GM19099 (cell line): ENCODE data around the gene EPPIN.

ENCODE experiments used
- POLR2A ChIP-seq: IDR thresholded peaks from 3 replicates; pipeline ENCODE4 v1.6.1; 2011; ENCODE audit warnings: low read depth; ENCODE audit not compliant: insufficient read length; ENCODE audit errors: extremely low read depth

Gene EPPIN

DNA sequence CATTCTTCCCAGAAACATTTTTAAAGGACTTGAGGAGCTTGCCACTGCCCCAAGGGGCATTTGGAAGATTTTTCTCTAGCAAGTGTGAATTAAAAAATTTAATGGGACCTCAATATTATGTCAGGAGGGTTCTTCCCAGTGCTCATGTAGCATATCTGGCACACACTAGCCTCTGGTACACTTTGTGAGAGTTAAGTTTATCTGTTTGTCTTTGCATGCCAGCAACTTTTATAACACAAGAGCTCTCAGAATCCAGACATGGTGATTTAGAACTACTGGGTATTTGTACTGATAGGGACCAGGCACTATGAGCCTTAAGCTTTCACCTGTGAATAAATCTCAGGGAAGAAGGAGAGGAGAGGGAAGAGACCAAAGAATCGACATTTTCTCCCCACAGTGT lies 44.6 kb downstream of the EPPIN start:
- no peak for TF ChIP-seq POLR2A

GRCh38 chr20:45501600-45501999 lies 45.6 kb downstream of the EPPIN start:
- no peak for TF ChIP-seq POLR2A

DNA sequence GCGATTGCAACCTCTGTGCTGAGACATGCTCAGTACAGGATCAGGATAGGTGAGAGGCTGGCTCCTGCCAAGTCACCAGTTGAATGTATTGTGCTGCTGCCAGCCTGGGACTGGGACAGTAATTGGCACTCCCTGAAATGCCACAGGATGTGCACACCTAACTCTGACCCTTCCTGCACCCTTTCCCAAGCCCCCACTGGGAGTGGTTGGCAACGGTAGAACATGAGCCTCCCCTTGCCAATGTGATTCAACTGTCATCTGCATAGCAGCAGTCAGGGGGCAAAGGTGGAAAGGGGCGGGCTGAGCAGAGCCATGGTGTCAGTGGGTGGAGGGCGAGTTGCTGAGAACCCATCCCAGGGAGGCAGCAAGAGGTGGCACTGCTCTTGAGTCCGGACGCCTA lies 47.2 kb downstream of the EPPIN start:
- no peak for TF ChIP-seq POLR2A

DNA sequence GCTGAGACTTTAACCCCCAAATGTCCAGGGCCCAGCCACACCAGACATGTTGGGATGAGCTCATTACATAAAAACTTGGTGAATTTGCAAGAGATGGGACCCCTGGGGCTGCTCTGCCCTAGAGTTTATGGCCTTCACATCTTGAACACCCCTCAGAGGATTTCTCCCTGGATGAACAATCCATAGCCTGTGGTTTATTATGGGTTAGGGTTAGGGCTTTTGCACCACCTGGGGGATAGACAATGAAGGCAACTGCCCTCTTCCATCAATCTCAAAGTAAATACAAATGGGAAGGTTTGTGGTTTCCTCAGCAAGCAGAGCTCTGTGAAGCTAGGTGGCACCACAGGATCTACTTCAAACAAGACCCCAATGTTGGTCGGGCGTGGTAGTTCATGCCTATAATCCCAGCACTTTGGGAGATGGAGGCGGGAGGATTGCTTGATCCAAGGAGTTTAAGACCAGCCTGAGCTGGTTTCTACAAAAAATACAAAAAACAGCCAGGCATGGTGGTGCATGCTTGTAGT lies 49.2 kb downstream of the EPPIN start:
- no peak for TF ChIP-seq POLR2A

DNA sequence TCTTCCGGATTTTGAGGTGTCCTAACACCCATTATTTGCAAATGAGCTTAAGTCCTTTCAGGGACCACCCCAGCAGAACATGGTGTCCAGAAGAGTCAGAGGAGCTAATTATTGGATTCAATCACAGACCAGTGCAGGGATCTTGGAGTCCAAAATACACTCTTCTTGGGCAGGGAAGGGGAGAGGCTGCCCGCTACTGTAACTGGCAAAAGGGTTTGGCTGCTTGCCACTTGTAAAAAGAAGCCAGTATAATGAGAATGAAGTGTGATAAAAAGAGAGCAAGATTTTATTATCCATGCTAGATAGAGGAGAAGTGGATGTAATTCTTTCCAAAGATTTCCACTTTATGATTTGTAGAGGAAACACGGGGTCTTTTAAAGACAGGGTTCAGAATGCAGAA lies 51.0 kb downstream of the EPPIN start:
- no peak for TF ChIP-seq POLR2A

DNA sequence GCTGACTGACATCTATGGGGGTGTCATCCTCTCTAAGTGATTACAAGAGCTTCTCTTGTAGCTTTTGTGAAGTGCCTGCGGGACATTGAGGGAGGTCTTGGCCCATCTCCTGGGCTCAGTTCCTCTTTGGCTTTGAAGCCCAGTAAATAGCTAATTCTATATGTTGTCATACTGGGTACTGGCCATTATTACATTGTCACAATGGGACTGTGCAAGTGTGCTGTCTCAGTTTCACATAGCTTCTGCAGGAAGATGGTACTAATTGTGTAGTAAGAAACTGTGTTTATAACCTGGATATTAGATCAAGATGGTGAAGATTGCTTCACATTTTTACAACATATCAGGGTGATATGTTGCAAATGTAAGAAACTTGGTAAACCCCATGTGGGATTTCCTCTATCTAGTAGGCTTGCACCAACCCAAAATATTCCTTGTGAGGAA lies 51.7 kb downstream of the EPPIN start:
- no peak for TF ChIP-seq POLR2A
